ENCODE results near the gene HAS3.

Gene HAS3

DNA sequence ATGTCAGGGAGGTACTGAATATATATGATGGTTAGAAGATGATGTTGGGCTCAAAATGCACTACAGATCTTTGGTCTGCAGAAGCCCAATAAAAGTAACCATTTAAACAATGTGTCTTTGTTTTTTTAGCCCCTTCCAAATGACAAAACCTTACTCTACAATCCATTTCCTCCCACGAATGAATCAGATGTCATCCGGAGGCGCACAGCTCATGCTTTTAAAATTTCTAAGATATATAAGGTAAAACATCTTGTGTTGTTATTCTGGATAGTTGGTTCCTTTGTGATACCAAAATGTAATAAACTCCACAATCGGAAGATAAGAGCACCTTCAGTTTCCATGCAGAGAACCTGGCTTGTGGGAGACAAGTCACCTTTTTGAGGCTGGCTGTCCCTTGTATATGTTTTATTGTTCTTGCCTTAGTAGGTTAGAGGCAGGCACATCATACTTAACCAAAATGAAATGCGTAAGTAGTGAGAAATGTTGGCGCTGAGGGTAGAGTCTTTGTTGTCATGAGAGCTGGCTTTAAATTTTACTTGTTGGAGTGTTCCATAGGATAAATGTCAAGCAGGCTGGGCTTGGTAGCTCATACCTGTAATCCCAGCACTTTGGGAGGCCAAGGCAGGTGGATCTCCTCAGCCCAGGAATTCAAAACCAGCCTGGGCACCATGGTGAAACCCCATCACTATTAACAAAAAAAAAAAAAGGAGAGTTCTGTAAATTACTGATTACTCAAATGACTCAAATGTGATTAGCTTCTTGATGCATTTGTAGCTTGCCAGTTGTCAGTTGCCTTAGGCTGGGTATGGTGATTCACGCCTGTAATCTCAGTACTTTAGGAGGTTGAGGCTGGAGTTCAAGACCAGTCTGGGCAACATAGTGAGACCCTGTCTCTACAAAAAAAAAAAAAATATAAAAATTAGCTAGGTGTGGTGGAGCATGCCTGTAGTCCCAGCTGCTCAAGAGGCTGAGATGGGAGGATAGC is 61.8 kb downstream of the HAS3 start:
- TF ChIP-seq GATA1 (IDR thresholded peaks at IDR 0.05; ENCODE audit: low read depth, low read length) (no peak), POLR2A (IDR thresholded peaks at IDR 0.05; ENCODE audit: low read length) (no peak)
- DNase-seq: no peak

Data from erythroblast (primary cell).